GM23338 (cell line): ENCODE data around the gene IGFLR1. TPM values are rescaled to one million over a fixed set of nuclear protein-coding genes. Genes with fewer than 3 reads are reported as not detected.

Experiments
- ATAC-seq: fragments of 200-7000 bp; cut with Tn5 transposase; 3 replicates; pipeline ENCODE4 v1.9.1; 2020
- DNase-seq: peaks from one replicate; pipeline ENCODE4 v3.0.0-alpha.2; 2015; ENCODE audit warnings: low spot score
- H2AFZ ChIP-seq: fragments of 200-600 bp; sonication (generic); 2 replicates; pipeline ENCODE4 v1.8.0; 2016; ENCODE audit warnings: antibody characterized with exemption, mild to moderate bottlenecking, moderate library complexity
- H3F3A ChIP-seq: fragments of 200-600 bp; sonication (generic); replicated peaks from 2 replicates; pipeline ENCODE4 v1.8.0; 2017; ENCODE audit warnings: antibody characterized with exemption, mixed run types, low read depth
- H3K27ac ChIP-seq: fragments of 200-600 bp; sonication (generic); 2 replicates; pipeline ENCODE4 v1.6.1; 2016; ENCODE audit warnings: low read depth
- H3K27me3 ChIP-seq: fragments of 200-600 bp; sonication (generic); 2 replicates; pipeline ENCODE4 v1.8.0; 2016; ENCODE audit warnings: mild to moderate bottlenecking, mixed run types, moderate library complexity; ENCODE audit not compliant: insufficient read depth
- H3K36me3 ChIP-seq: fragments of 200-600 bp; sonication (generic); 2 replicates; pipeline ENCODE4 v1.8.0; 2016; ENCODE audit warnings: mild to moderate bottlenecking; ENCODE audit not compliant: insufficient read depth
- H3K4me1 ChIP-seq: fragments of 200-600 bp; sonication (generic); 2 replicates; pipeline ENCODE4 v1.8.0; 2016; ENCODE audit warnings: mild to moderate bottlenecking, moderate library complexity; ENCODE audit not compliant: insufficient read depth
- H3K4me2 ChIP-seq: fragments of 200-600 bp; sonication (generic); 2 replicates; pipeline ENCODE4 v1.7.1; 2017; ENCODE audit warnings: mixed run types
- H3K4me3 ChIP-seq: fragments of 200-600 bp; sonication (generic); 2 replicates; pipeline ENCODE4 v1.6.1; 2016; ENCODE audit warnings: mixed run types
- H3K79me2 ChIP-seq: fragments of 200-600 bp; sonication (generic); replicated peaks from 2 replicates; pipeline ENCODE4 v1.8.0; 2017; ENCODE audit warnings: mild to moderate bottlenecking; ENCODE audit not compliant: insufficient read depth
- H3K9me2 ChIP-seq: fragments of 200-600 bp; sonication (generic); 2 replicates; pipeline ENCODE4 v1.8.0; 2017; ENCODE audit not compliant: insufficient read depth
- H4K20me1 ChIP-seq: fragments of 200-600 bp; sonication (generic); replicated peaks from 2 replicates; pipeline ENCODE4 v1.8.0; 2017; ENCODE audit warnings: mild to moderate bottlenecking; ENCODE audit not compliant: insufficient read depth
- H3K27ac Mint-ChIP-seq: 2 replicates; pipeline ENCODE4 v1.8.0; 2020; ENCODE audit warnings: inconsistent platforms, mild to moderate bottlenecking, moderate library complexity, mixed read lengths
- H3K27me3 Mint-ChIP-seq: 3 replicates; pipeline ENCODE4 v1.8.0; 2022; ENCODE audit warnings: low read depth, mild to moderate bottlenecking, moderate library complexity, mixed read lengths, inconsistent platforms; ENCODE audit not compliant: insufficient read depth, poor library complexity
- H3K36me3 Mint-ChIP-seq: 3 replicates; pipeline ENCODE4 v1.8.0; 2021; ENCODE audit warnings: low read depth, mild to moderate bottlenecking, inconsistent platforms, moderate library complexity, mixed read lengths
- H3K4me1 Mint-ChIP-seq: 3 replicates; pipeline ENCODE4 v1.8.0; 2020; ENCODE audit warnings: mild to moderate bottlenecking, inconsistent platforms, mixed read lengths
- H3K4me3 Mint-ChIP-seq: 3 replicates; pipeline ENCODE4 v1.8.0; 2021; ENCODE audit warnings: moderate library complexity, mild to moderate bottlenecking, inconsistent platforms, mixed read lengths
- H3K9me3 Mint-ChIP-seq: 3 replicates; pipeline ENCODE4 v1.8.0; 2020; ENCODE audit warnings: moderate library complexity, mild to moderate bottlenecking, inconsistent platforms, mixed read lengths
- CREB1 ChIP-seq: fragments of 250-450 bp; sonication (Bioruptor Pico); IDR thresholded peaks from 2 replicates; pipeline ENCODE4 v1.5.0; 2020; ENCODE audit warnings: low read depth, mild to moderate bottlenecking, moderate library complexity
- ETS1 ChIP-seq: IDR thresholded peaks from 2 replicates; pipeline ENCODE4 v1.6.1; 2016; ENCODE audit warnings: antibody characterized with exemption
- EZH2phosphoT487 ChIP-seq: fragments of 200-600 bp; sonication (generic); IDR thresholded peaks from one replicate; pipeline ENCODE4 v1.8.1; 2018; ENCODE audit warnings: antibody characterized with exemption; ENCODE audit not compliant: unreplicated experiment
- JUNB ChIP-seq: IDR thresholded peaks from one replicate; pipeline ENCODE4 v1.6.1; 2016; ENCODE audit warnings: antibody characterized with exemption; ENCODE audit not compliant: unreplicated experiment
- STAT1 ChIP-seq: IDR thresholded peaks from one replicate; pipeline ENCODE4 v1.6.1; 2016; ENCODE audit warnings: antibody characterized with exemption; ENCODE audit not compliant: unreplicated experiment
- ZNF114 ChIP-seq: fragments of 250-450 bp; sonication (Bioruptor Pico); IDR thresholded peaks from 2 replicates; pipeline ENCODE4 v1.5.0; 2020; ENCODE audit warnings: mild to moderate bottlenecking, moderate library complexity
- ZNF462 ChIP-seq: fragments of 250-450 bp; sonication (Bioruptor Pico); IDR thresholded peaks from 2 replicates; pipeline ENCODE4 v1.5.0; 2020; ENCODE audit warnings: mild to moderate bottlenecking, moderate library complexity
- polyA plus RNA-seq: library from polyadenylated mRNA; unstranded; fragments of >200 nt; fragmentation: Nextera tagmentation; extraction: Ambion mirVana; gene quantifications from 2 replicates; pipeline ENCODE4 v1.2.1, GENCODE V29; 2016
- total RNA-seq: library from RNA; depleted of rRNA; stranded (reverse); fragments of >200 nt; shearing (Covaris generic); gene quantifications from 2 replicates; pipeline ENCODE4 v1.2.3, GENCODE V29; 2014

Gene IGFLR1
- total and polyA plus RNA-seq, 2 experiments from 2014 or later: 14.4 to 17.8 TPM

- TF ChIP-seq ZNF462 (CRISPR knock-in tag) (no peak), CREB1 (CRISPR knock-in tag) (no peak), EZH2phosphoT487 (no peak)
Observed at GRCh38 chr19:35755550-35756376, 13.5 kb upstream of the IGFLR1 start (continued).

GRCh38 chr19:35755131-35755549, 12.9 kb upstream of the IGFLR1 start:
- no peak overlapping the region for H3K27ac ChIP-seq
- H3K36me3 ChIP-seq: 0 out of 2 replicates have a peak, but pooled peaks cover under 1% of the 10 kb centered on the region
- peaks cover 10% of the 10 kb centered on the region; the same call in 2 of the 3 replicates for H3K36me3 Mint-ChIP-seq
- H3K4me3 Mint-ChIP-seq: peak overlapping the region; percentile 69
- peak; percentile 2; the same call in 2 of the 3 replicates for ATAC-seq
- H3K9me2 ChIP-seq: no peaks in the 10 kb centered on the region
- H3K4me1 Mint-ChIP-seq: peaks cover 15% of the 10 kb centered on the region
- peaks cover 13% of the 10 kb centered on the region for H3K79me2 ChIP-seq
- H3K4me1 ChIP-seq: peaks cover 4% of the 10 kb centered on the region
- DNase-seq: peak; percentile 21
- H3F3A ChIP-seq: 0 out of 2 replicates have a peak, but pooled peaks cover 6% of the 10 kb centered on the region
- H3K27me3 ChIP-seq: peaks cover 28% of the 10 kb centered on the region
- H3K4me3 ChIP-seq: peak overlapping the region; percentile 94
- H4K20me1 ChIP-seq: no peaks in the 10 kb centered on the region; the same call in 1 of the 2 replicates
- no peaks in the 10 kb centered on the region; the same call in 2 of the 3 replicates for H3K9me3 Mint-ChIP-seq
- peak overlapping the region; percentile 93 for H3K4me2 ChIP-seq
- H3K27ac Mint-ChIP-seq: no peak overlapping the region
- peak overlapping the region; percentile 90 for H2AFZ ChIP-seq
- H3K27me3 Mint-ChIP-seq: peaks cover 38% of the 10 kb centered on the region
- TF ChIP-seq ZNF114: no peak
- no peak for TF ChIP-seq ETS1
- TF ChIP-seq STAT1: no peak
- no peak for TF ChIP-seq ZNF462 (CRISPR knock-in tag)
- TF ChIP-seq JUNB: no peak
